NCI-H345 treated with DMSO at 0.1 percent for 48 hours (cell line): ENCODE measurements around the gene APBB2.
"Not testable (repeated sequence)": the region's sequence is repeated elsewhere in the genome, so short reads cannot be mapped to it uniquely, and the experiment has no call there.

Experiments
- DNase-seq: peaks from one replicate; lab custom pipeline; 2025; ENCODE audit not compliant: unreplicated experiment; lab: John Stamatoyannopoulos, UW

The APBB2 gene

DNA sequence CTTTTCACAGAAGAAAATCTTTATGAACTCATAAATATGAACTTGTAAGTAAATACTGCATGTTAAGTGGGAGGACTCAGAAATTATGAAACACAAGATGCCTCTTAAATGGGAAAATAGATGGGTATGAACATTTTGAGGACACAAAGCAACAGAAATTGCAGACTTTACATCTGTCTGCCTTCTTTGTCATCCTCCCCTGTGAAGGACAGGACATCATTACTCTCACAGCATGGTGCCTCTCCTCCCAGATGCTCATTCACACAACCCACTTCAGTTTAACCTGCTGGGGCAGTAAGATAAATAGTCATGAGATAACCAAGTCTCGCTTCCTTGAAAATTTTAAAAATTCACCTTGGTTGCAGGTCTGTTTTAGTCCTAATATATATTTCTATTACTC is 144.5 kb downstream of the APBB2 start:
- peak; percentile 60 for DNase-seq

DNA sequence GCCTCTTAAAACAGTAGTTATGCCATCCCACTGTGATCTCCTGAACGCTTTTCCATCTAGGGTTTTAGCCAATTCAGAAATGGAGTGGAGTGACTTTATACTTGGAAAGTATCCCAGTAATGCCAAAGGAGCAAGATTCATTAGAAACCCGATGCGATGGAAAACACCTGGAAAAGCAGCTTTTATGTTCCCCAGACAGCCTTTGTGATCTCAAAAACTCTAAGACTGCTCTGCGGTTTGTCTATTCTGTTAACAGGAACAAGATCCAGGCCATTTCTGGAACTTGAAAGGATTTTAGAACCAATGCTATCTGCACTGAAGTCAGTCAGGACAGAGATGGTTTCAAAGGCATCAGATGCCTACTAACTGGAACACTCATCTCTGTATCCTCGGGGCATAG is 145.1 kb downstream of the APBB2 start:
- DNase-seq = no peak

DNA sequence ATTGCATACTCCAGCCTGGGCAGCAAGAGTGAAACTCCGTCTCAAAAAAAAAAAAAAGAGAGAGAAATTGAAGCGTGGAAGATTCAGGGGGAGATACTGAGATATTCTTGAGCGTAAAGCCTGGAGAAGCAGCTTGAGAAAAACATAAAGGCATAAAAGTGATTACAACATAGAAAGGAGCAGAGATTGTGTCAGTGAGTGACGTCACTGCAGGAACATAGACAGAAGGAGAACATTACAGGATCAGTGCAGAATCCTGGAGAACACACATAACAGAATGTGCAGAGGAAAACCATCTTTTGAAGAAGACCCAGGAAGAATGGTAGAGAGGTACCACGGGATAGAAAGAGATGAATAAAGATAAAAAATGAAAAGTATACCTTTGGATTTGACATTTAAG is 147.0 kb downstream of the APBB2 start:
- DNase-seq = no peak

DNA sequence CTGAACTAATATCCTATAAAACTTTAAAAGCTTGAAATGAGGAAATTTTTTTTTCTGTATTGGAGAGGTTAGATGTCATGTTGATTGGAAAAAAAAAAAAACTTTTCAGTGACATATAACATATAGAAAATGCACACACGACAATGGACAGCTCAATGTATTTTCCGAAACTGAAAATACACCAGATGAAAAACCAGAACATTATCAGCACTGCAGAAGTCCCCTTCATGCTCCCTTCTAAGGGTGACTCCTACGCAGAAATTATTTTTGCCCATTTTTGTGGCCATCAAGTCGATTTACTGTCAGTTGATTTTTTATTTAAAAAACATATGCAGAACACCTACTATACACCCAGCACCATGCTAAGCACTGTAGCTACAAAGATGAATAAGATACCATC is 148.3 kb downstream of the APBB2 start:
- no peak for DNase-seq

DNA sequence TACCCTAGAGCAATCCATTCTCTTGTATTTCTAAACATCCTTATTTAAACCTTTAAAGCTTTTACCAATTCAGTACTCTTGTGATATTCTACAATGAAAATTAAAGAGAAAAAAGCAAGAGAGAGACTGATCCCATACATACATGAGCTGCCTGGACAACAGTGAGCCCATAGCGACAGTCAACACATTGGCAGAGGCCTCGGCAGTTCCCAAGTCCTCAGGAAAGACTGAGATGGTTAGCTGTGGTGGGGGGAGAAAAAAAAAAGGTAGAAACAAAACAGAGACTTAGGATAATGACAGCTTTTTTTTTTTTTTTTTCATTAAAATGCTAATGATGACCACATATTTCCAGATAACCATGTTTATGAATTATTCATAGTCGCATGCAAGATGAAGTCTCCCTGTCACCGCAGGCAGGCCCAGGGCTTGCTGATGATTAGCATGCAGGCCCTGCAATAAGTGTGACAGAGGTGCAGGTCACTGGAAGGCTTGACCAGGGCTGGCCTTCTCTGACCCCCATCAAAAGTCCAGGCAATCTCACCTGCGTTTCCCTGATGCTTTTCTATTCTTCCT is 148.8 kb downstream of the APBB2 start:
- no peak for DNase-seq

DNA sequence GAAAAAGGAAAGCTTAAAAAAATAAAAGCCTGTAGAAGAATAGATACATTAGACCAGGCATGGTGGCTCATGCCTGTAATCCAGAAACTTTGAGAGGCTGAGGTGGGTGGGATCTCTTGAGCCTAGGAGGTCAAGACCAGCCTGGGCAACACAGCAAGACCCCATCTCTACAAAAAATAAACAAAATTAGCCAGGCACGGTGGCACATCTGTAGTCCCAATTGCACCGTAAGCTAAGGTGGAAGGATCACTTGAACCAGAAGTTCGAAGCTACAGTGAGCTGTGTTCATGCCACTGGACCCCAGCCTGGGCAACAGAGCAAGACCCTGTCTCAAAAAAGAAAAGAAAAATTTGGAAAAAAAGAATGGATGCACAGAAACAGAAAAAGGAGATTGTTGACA is 149.4 kb downstream of the APBB2 start:
- no peak for DNase-seq

DNA sequence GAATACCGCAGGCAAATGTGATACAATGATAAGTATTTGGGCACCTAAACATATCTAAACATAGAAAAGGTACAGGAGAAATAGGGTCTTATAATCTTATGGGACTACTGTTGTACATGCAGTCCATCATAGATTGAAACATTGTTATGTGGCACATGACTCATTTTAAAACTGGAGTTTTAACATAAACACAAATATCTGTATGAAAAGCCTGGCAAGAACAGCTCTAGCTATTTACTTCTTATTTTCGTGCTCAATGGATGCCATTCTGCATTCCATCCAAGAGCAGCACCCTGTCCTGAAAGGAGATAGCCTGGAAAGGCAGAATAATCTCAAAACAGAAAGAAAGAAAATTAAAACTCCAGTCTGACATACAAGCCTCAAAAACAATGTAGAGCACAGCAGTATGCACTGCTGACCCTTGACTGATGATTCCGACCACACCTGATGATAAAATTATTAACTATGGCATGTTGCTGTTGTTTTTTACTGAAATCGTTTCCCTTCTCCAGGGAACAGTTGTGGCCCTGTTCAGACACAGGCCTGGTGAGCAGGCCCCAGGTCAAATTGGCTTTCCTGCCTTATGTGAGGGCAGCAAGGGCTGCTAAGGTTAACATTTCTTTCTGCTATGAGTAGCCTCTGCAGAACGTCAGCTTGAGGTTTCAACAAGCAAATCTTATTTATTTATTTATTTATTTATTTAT is 152.7 kb downstream of the APBB2 start:
- no peak for DNase-seq

DNA sequence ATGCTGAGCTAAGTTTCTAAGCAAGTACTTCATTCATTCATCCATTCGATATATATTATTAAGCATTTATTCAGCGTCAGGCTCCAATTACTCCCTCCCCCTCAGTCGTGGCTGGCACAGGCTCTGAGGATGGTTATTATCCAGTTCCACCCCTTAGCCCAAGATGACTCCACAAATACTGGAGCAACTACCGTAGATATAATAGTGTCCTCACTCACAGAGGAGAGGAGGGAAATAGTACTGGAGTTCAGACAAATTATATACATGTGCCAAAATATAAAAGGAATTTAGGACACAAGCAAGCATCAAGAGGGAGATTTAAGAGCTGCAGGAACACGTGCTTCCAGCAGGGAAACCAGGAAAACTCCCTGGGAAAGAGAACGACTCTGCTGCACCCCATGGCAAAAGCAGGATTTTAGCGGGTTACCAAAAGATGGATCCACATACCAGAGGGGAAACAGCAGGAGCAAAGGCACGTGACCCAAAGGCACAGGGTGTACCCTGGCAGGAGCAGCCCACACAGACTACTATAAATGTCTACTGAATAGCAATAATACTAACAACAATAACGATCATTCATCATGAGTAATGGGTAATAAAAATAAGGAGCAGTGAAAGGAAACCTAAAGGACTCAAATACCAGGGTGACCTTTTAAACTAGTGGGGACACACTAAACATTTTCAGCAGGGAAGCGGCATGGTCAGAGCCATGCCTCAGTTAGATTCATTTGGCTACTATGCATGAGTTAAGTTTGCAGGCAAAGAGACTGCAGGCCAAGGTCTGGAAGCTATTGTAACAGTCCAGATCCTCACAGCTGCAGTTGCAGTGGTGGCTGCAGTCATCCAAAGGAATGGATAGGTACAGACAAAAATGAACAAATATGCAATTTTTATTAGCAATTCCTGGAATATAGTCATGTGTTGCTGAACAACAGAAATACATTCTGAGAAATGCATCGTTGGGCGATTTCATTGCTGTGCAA is 153.7 kb downstream of the APBB2 start:
- DNase-seq = no peak

DNA sequence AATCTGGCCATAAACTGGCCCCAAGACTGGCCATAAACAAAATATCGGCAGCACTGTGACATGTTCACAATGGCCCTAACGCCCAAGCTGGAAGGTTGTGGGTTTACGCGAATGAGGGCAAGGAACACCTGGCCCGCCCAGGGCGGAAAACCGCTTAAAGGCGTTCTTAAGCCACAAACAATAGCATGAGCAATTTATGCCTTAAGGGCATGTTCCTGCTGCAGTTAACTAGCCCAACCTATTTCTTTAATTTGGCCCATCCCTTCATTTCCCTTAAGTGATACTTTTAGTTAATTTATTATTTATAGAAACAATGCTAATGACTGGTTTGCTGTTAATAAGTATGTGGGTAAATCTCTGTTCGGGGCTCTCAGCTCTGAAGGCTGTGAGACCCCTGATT is 154.9 kb downstream of the APBB2 start:
- DNase-seq = not testable (repeated sequence)

DNA sequence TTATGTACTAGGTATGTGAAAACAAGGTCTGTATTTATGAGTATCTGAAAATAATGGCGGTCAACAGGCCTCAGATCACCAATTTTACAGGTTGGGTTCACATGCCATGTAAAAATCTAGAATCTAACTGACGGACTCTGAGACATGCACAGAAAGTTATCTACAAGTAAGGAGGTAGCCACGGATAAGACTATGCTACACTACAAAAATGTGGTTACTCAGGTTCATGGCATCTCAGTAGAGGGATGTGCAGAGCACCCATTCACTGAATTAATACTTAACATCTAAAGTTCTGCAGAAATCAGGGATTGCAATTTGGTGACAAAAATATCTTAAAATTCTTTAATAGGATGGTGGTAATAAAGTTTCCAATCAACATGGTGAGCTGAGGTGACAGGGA is 155.9 kb downstream of the APBB2 start:
- no peak for DNase-seq

DNA sequence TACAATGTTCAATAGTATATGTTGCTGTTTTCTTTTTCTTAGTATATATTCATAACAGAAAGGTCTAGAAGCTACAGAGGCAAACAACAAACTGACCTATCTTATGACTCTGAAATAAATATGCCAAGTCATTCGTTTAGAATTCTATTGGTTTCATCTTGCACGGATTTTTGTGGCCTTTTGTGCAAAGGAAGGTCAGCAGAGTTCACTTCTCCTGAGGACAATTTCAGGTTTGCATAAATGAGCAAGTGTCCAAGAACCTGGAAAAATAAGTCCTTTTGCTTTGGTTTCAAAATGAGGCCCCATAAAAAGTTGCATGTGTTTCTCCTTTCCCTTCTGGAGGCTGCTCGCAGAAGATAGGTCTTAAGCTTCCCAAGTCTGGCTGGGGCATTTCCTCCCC is 156.9 kb downstream of the APBB2 start:
- DNase-seq = no peak

DNA sequence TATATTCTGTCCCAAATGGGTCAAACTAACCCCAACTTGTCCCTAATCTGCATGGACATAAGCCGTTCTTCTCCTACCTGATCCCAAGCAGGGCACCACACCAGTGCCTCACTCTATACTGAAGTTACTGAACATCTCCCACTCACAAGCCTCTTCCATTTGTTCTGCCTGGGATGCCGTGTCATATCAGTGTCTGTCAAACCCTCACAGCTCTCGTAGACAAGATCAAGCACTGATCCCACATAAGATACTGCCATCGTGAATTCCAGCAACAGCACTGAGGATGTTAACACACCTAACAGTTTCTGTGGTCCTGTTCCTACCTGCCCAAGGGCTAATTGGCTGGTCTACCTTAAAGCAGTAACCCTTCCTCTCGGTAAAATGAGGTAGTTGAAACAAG is 162.1 kb downstream of the APBB2 start:
- no peak for DNase-seq

DNA sequence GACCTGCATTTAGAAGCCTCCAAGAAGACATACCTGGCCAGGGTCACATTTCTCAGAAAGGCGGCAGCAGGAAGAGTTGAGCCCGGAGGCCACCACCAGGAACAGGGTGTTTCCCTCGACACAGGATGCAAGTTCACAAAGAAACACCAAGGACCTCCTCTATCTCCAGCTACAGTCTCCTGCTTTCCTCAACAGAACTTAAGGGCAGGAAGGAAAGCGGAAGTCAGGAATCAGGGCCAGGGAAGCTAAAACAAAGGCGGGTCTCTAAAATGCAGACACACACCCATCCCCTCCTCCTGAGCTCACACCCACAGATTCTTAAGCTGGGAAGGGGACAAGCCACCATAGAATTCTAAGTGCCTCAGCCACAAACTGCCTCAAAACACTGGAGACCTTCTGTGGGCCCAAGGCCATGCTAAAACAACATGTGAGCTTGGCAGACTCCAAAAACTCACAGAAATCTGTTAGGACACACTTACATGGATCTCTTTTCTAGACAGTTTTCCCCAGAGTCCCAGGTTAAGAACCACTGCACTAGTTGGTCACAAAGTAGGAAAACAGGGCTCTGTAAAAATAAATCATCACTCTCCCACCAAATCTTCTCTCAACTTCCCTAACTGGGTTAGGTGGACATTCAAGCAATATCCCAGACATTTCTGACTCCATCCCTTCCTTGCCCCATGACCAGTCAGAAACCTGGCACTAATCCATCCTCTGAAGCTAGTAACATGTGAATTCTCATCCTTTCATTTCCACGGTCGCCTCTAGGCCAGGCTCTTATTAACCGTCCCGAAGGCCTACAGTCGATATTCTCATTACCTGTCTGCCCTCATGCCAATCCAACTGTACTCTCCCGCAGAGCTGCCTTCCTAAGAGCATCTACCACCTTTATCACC is 163.2 kb downstream of the APBB2 start:
- DNase-seq = no peak

DNA sequence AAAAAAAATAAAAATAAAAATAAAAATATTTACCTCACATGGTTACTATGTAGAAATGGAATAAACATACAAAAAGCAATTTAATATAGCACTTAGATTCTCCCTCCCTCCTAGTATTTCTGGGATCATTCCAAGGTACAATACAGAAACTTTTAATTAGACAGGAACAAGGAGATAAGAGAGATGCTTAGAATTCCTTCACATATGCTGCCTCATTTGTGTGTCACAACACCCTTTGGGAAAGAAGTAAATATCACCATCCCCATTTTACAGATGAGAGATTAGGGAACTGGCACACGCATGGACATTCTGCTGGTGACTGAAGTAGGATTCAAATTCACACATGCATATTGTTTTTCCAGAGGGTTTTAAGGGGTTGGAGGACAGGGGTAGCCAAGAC is 164.2 kb downstream of the APBB2 start:
- DNase-seq = no peak

DNA sequence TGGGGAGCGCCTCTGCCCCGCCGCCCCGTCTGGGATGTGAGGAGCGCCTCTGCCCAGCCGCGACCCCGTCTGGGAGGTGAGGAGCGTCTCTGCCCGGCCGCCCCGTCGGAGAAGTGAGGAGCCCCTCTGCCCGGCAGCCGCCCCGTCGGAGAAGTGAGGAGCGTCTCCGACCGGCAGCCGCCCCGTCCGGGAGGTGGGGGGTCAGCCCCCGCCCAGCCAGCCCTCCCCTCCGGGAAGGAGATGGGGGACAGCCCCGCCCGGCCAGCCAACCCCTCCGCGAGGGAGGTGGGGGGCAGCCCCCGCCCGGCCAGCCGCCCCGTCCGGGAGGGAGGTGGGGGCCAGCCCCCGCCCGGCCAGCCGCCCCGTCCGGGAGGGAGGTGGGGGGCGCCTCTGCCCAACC is 165.2 kb downstream of the APBB2 start:
- DNase-seq = not testable (repeated sequence)

DNA sequence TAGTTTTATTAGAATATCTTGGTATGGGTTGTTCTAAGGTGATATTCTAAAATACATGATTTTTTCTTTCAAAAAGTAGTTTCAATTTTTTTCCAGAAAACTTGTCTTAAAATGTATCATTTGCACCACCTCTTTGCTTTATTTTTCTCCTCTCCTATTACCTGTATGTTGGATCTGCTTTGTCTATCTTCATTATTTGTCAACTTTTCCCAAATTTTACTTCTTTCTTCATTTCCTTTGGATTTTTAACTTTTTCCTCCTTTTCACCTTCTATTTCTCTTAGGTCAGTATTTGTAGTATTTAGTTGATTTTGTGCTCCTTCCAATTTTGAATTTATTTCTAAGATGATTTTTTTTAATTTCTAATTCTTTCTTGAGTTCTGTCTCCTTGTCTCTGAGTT is 169.6 kb downstream of the APBB2 start:
- no peak for DNase-seq

DNA sequence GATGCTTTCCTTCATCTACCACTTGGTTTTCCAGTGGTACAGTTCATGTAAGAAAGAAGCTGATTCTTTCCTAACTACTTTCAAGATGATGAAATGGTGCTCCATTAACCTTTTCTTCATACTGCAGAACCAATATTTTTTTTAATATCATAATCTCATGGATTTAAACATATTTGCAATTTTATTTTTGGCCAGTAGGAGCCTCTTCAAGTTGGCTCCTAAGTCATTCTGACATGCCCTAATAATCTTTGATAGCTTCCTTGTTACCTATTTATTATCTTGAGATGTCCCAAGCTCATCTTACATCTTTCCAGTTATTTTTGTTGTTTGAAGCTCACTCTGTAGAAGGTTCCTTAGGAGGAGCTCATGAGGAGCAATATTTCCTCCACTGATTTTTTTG is 170.2 kb downstream of the APBB2 start:
- DNase-seq = no peak

DNA sequence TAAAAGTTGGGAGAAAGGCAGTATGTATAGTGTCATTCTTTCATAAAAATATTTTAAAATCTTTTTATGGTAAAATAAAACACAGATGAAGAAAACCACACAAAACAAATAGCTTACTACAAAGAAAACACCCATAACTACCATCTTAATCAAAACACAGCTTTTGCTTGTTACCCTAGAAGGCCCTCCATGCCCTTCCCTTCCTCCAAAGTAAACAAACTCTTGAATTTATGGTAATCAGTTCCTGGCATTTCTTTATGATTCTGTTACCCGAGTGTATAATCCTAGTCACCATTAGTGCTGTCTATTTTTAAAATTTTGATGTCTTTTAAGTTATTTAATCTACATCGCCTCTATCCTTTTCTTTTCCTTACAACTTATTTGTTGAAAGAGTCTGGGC is 170.9 kb downstream of the APBB2 start:
- DNase-seq = no peak

DNA sequence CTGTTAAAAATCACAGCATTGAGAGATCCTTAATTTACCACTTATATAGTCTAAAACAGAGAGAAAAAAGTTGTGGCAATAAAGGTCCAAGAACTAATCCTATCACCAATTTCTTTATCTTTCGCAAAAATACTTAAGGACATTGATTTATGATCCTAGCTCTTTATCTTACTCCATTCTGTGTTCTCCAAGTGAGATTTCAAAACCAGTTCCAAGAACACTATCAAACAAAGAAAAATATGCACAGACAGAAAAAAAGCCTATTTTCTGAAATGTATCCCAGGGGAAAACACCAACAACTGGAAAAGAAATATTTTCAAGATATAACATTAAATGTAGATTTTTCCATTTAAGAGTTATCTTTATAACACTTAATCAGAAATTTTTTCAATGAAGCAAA is 172.8 kb downstream of the APBB2 start:
- no peak for DNase-seq

DNA sequence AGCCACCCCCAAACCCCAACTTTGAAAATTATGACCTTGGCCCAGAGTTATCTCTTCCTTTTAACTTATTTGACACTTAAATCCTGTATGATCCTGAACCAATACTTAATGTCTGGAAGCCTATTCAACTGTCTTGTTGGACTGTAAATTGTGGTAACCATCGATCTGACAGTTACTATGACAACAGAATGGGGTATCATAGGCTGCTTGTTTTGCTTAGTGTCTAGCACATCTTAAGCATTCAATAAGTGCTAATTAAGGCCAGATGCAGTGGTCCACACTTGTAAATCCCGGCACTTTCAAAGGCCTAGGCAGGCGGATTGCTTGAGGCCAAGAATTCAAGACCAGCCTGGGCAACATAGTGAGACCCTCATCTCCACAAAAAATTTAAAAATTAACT is 175.0 kb downstream of the APBB2 start:
- DNase-seq = no peak

DNA sequence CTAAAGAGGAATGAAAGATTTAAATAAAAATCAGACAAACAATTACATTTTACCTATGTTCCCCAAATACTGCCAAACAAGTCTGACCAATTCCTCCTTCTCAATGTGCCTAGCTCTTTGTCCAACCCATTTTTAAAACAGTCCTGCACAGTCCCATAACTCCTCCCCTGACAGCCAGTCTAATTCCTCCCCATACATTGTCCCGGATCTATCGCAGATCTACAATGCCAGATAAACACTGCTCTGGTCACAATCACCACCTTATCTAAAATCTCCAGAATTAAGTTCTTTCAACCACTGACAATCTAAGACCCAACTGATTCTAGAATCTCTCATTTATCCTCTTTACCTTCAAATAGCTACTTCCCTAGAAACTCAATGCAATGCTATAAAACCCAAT is 176.0 kb downstream of the APBB2 start:
- DNase-seq = no peak
